Endodermal cell (in vitro differentiated cells): ENCODE results near the gene DBT. TPM values are rescaled to one million over a fixed set of nuclear protein-coding genes. Genes with fewer than 3 reads are reported as not detected.

Source experiments
- DNase-seq: peaks from one replicate; pipeline ENCODE4 v3.0.0-alpha.2; 2017
- H3K27ac ChIP-seq: 2 replicates; pipeline ENCODE4 v1.5.1; 2013; ENCODE audit warnings: mild to moderate bottlenecking, low read depth, low read length, moderate library complexity
- H3K27me3 ChIP-seq: 2 replicates; pipeline ENCODE4 v1.6.1; 2013; ENCODE audit warnings: mild to moderate bottlenecking, low read length, moderate library complexity; ENCODE audit not compliant: insufficient read depth, control insufficient read depth, poor library complexity, severe bottlenecking
- H3K36me3 ChIP-seq: 2 replicates; pipeline ENCODE4 v1.7.0; 2013; ENCODE audit warnings: mild to moderate bottlenecking, low read length, moderate library complexity; ENCODE audit not compliant: control insufficient read depth, insufficient read depth
- H3K4me1 ChIP-seq: one replicate; pipeline ENCODE4 v1.7.0; 2013; ENCODE audit warnings: low read length; ENCODE audit not compliant: control insufficient read depth, insufficient read depth
- H3K4me3 ChIP-seq: 2 replicates; pipeline ENCODE4 v1.5.1; 2013; ENCODE audit warnings: mild to moderate bottlenecking, low read length, moderate library complexity
- H3K9ac ChIP-seq: 2 replicates; pipeline ENCODE4 v1.6.1; 2013; ENCODE audit warnings: mild to moderate bottlenecking, low read length, moderate library complexity; ENCODE audit not compliant: poor library complexity, severe bottlenecking; ENCODE audit errors: extremely low read depth
- H3K9me3 ChIP-seq: 2 replicates; pipeline ENCODE4 v1.6.1; 2013; ENCODE audit warnings: mild to moderate bottlenecking, low read length, moderate library complexity; ENCODE audit not compliant: control insufficient read depth
- H3K27ac Mint-ChIP-seq: 2 replicates; pipeline ENCODE4 v1.8.0; 2020; ENCODE audit warnings: mixed read lengths
- H3K27me3 Mint-ChIP-seq: 2 replicates; pipeline ENCODE4 v1.8.0; 2021; ENCODE audit warnings: mild to moderate bottlenecking, mixed read lengths; ENCODE audit not compliant: insufficient read depth
- H3K36me3 Mint-ChIP-seq: 2 replicates; pipeline ENCODE4 v1.8.0; 2020; ENCODE audit warnings: low read depth, mixed read lengths
- H3K4me1 Mint-ChIP-seq: 2 replicates; pipeline ENCODE4 v1.8.0; 2020; ENCODE audit warnings: mixed read lengths
- H3K4me3 Mint-ChIP-seq: 2 replicates; pipeline ENCODE4 v1.8.0; 2020; ENCODE audit warnings: mild to moderate bottlenecking, moderate library complexity, mixed read lengths
- H3K9me3 Mint-ChIP-seq: 2 replicates; pipeline ENCODE4 v1.8.0; 2020; ENCODE audit warnings: mild to moderate bottlenecking, mixed read lengths
- CTCF ChIP-seq: fragments of 200-600 bp; sonication (generic); conservative IDR thresholded peaks from 2 replicates; pipeline ENCODE4 v1.5.0; 2021; ENCODE audit warnings: antibody characterized with exemption, mild to moderate bottlenecking
- WGBS, 2 experiments: methylation state at CpG; one replicate each; pipeline versions ENCODE4 v1.1.5 to v1.1.7; 2013; ENCODE audit warnings: missing lambda C conversion rate in 2 of 2, mixed read lengths in 1 of 2; ENCODE audit not compliant: insufficient coverage in 1 of 2, insufficient read length in 1 of 2; 5-methylcytosine and 5-hydroxymethylcytosine counted together
- total RNA-seq, 2 donors: library from RNA; stranded (reverse); fragmentation: NEBNext Ultra II Directional in 1 of 2; extraction: Animal tissue kit (Norgen Biotek cat#: 25700) in 1 of 2; gene quantifications; 2 replicates in 1 of 2; 3 replicates in 1 of 2; pipeline ENCODE4 v1.2.1, GENCODE V29; 2021

The DBT gene
- total RNA-seq, 2 donors from 2014 or later = 23.0 to 24.6 TPM

DNA sequence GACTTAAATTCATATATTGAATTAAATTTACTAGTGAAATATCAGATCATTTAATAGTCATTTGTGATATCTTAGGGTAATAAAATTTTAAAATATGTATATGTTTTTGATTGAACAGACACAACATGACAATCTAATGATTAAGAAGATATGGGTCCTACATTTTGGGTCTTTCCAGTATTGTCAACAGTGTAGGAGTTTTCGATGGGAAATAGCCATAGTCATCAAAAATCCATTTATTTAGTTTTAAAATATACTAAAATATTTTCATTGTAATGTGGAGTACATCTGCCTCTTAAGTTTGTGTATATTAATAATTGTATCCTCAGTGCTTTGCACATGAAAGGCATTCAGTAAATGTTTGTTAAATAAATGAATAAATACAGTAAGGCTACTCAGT lies 102.7 kb downstream of the DBT start:
- H3K9me3 Mint-ChIP-seq = no peaks in the 10 kb centered on the region
- peaks cover 37% of the 10 kb centered on the region for H3K36me3 Mint-ChIP-seq
- no peaks in the 10 kb centered on the region for H3K4me1 ChIP-seq
- no peak overlapping the region for H3K4me3 ChIP-seq
- H3K4me3 Mint-ChIP-seq = no peak overlapping the region
- TF ChIP-seq CTCF = no peak
- no peaks in the 10 kb centered on the region for H3K27me3 Mint-ChIP-seq
- DNase-seq = no peak
- H3K4me1 Mint-ChIP-seq = peaks cover 1% of the 10 kb centered on the region
- H3K36me3 ChIP-seq = peaks cover 66% of the 10 kb centered on the region
- H3K9me3 ChIP-seq = no peaks in the 10 kb centered on the region
- H3K27ac ChIP-seq = no peak overlapping the region
- no peaks in the 10 kb centered on the region for H3K27me3 ChIP-seq
- WGBS, 2 experiments = 100% methylated on average over 1 of the region's 1 CpG; no CpG with 5 or more reads in 1 of the 2 experiments
- no peak overlapping the region for H3K9ac ChIP-seq
- no peak overlapping the region for H3K27ac Mint-ChIP-seq

DNA sequence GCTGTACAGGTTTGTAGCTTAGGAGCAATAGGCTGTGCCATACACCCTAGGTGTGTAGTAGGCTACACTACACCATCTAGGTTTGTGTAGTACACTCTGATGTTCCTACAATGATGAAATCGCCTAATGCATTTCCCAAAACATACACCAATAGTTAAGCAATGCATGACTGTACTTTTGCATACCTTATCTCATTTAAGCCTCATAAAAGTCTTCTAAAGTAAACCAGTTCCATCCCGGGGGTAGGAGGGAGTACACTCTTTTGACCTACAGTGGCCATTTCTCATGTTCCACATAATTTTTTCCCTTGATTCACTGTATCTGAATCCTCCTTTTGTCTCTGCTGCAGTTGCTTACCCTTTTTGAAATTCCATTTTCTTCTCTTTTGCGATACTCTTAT lies 104.5 kb downstream of the DBT start:
- no peak for DNase-seq
- H3K27ac Mint-ChIP-seq = no peak overlapping the region
- H3K36me3 Mint-ChIP-seq = peaks cover 46% of the 10 kb centered on the region
- H3K4me1 ChIP-seq = no peaks in the 10 kb centered on the region
- no peak for TF ChIP-seq CTCF
- H3K36me3 ChIP-seq = peaks cover 84% of the 10 kb centered on the region
- no peak overlapping the region for H3K27ac ChIP-seq
- H3K9me3 Mint-ChIP-seq = no peaks in the 10 kb centered on the region
- H3K27me3 ChIP-seq = no peaks in the 10 kb centered on the region
- no peak overlapping the region for H3K4me3 Mint-ChIP-seq
- H3K4me1 Mint-ChIP-seq = peaks cover 1% of the 10 kb centered on the region
- WGBS, 2 experiments = 93 to 96% methylated on average over 3 of the region's 3 CpGs
- no peaks in the 10 kb centered on the region for H3K27me3 Mint-ChIP-seq
- H3K9ac ChIP-seq = no peak overlapping the region
- no peak overlapping the region for H3K4me3 ChIP-seq
- no peaks in the 10 kb centered on the region for H3K9me3 ChIP-seq

- TF ChIP-seq CTCF = no peak
- no peaks in the 10 kb centered on the region for H3K9me3 Mint-ChIP-seq
- peaks cover 53% of the 10 kb centered on the region for H3K36me3 Mint-ChIP-seq
- no peak overlapping the region for H3K4me3 Mint-ChIP-seq
- DNase-seq = no peak
- no peaks in the 10 kb centered on the region for H3K4me1 ChIP-seq
- H3K27ac Mint-ChIP-seq = no peak overlapping the region
- H3K4me3 ChIP-seq = no peak overlapping the region
- H3K27me3 Mint-ChIP-seq = no peaks in the 10 kb centered on the region
- H3K27me3 ChIP-seq = no peaks in the 10 kb centered on the region
- H3K36me3 ChIP-seq = peaks cover 79% of the 10 kb centered on the region
- no peaks in the 10 kb centered on the region for H3K9me3 ChIP-seq
- WGBS, 2 experiments = 89 to 100% methylated on average over 3 of the region's 3 CpGs
- no peak overlapping the region for H3K27ac ChIP-seq
- no peak overlapping the region for H3K9ac ChIP-seq
- H3K4me1 Mint-ChIP-seq = no peaks in the 10 kb centered on the region
These were observed 107.3 kb downstream of the DBT start for GRCh38 chr1:100142343-100142742.
